Kidney (tissue), 14 donors: ENCODE measurements around the gene MED14. TPM values are rescaled to one million over a fixed set of nuclear protein-coding genes. Genes with fewer than 3 reads are reported as not detected.

Experiments used
- DNase-seq, 5 donors: peaks; one replicate each; pipeline ENCODE4 v3.0.0-alpha.2; 2013 to 2020
- FAIRE-seq: peaks from 2 replicates; lab custom pipeline; 2012; peaks lifted over from hg19 to GRCh38; lab: Jason Lieb, UNC
- H3K27ac ChIP-seq, 2 donors: one replicate each; pipeline ENCODE4 v1.7.0; 2013; ENCODE audit warnings: low read depth in 2 of 2, low read length in 2 of 2, inconsistent platforms in 1 of 2
- H3K27me3 ChIP-seq: one replicate; pipeline ENCODE4 v1.7.1; 2013; ENCODE audit warnings: low read length, inconsistent platforms; ENCODE audit not compliant: control insufficient read depth, insufficient read depth
- H3K36me3 ChIP-seq, 3 donors: one replicate each; pipeline versions ENCODE4 v1.7.0 to v1.7.1; 2013; ENCODE audit warnings: low read length in 3 of 3, control low read depth in 1 of 3, inconsistent platforms in 1 of 3; ENCODE audit not compliant: insufficient read depth in 3 of 3, control insufficient read depth in 2 of 3
- H3K4me1 ChIP-seq, 3 donors: one replicate each; pipeline versions ENCODE4 v1.7.0 to v1.7.1; 2013; ENCODE audit warnings: low read length in 3 of 3, inconsistent platforms in 1 of 3, low read depth in 1 of 3; ENCODE audit not compliant: control insufficient read depth in 2 of 3, insufficient read depth in 2 of 3
- H3K4me3 ChIP-seq, 3 donors: one replicate each; pipeline versions ENCODE4 v1.7.0 to v1.8.1; 2013; ENCODE audit warnings: low read length in 3 of 3, control low read depth in 1 of 3, inconsistent platforms in 1 of 3
- H3K9ac ChIP-seq, 3 donors: one replicate each; pipeline versions ENCODE4 v1.7.0 to v1.7.1; 2013; ENCODE audit warnings: low read length in 3 of 3, control low read depth in 1 of 3, inconsistent platforms in 1 of 3
- H3K9me3 ChIP-seq, 3 donors: one replicate each; pipeline versions ENCODE4 v1.7.0 to v1.7.1; 2013; ENCODE audit warnings: low read length in 3 of 3, control low read depth in 1 of 3, inconsistent platforms in 1 of 3; ENCODE audit not compliant: control insufficient read depth in 2 of 3, insufficient read depth in 1 of 3
- CTCF ChIP-seq: IDR thresholded peaks from 3 replicates; pipeline ENCODE4 v1.5.1; 2012; ENCODE audit warnings: mild to moderate bottlenecking, moderate library complexity, borderline replicate concordance; ENCODE audit not compliant: insufficient read depth; ENCODE audit errors: extremely low read depth
- intact Hi-C: fragments of 100-400 bp; cut with DNase I; formaldehyde crosslinking; loops from one replicate; pipeline ENCODE4 v1.11.1; 2022
- polyA plus RNA-seq: library from polyadenylated mRNA; stranded (reverse); fragments of 350-450 nt; fragmentation: Illumina TruSeq; extraction: RNeasy Lipid Tissue Mini Kit (QIAGEN cat#74804); gene quantifications from one replicate; pipeline ENCODE4 v1.2.3, GENCODE V29; 2014; ENCODE audit warnings: low read depth, low replicate concordance; ENCODE audit not compliant: insufficient read depth
- total RNA-seq: library from RNA; stranded (reverse); fragmentation: NEBNext Ultra II Directional; extraction: Animal tissue kit (Norgen Biotek cat#: 25700); gene quantifications from one replicate; pipeline ENCODE4 v1.2.1, GENCODE V29; 2021
- donor health status: control.
- donor health status: control.
- donor health status: control.
- donor health status: control.
- donor health status: control.
- donor health status: DM: yes; HTN: yes; CAD: no.
- donor health status: Normal renal cell carcinoma (clear cell type).

MED14 gene
- total and polyA plus RNA-seq, 2 donors from 2014 or later: 5.9 to 53.7 TPM

GRCh38 chrX:40705658-40706312 is 29.6 kb downstream of the MED14 start:
- DNase-seq: no peak
- H3K4me1 ChIP-seq: no peaks in the 10 kb centered on the region
- TF ChIP-seq CTCF: no peak
- H3K4me3 ChIP-seq: no peak overlapping the region
- H3K36me3 ChIP-seq: peaks cover 1 to 11% (median 2%) of the 10 kb centered on the region in 3 donors
- H3K27ac ChIP-seq: no peak overlapping the region
- FAIRE-seq: no peak
- no peak overlapping the region for H3K9ac ChIP-seq
- intact Hi-C loops: no loop called here
- H3K9me3 ChIP-seq: no peaks in the 10 kb centered on the region
- peaks cover 6% of the 10 kb centered on the region for H3K27me3 ChIP-seq

GRCh38 chrX:40700640-40701342 is 34.6 kb downstream of the MED14 start:
- DNase-seq: no peak
- no peaks in the 10 kb centered on the region for H3K9me3 ChIP-seq
- no peak overlapping the region for H3K27ac ChIP-seq
- no peak for TF ChIP-seq CTCF
- intact Hi-C loops: no loop called here
- no peak overlapping the region for H3K4me3 ChIP-seq
- H3K36me3 ChIP-seq: peaks cover 3 to 21% (median 7%) of the 10 kb centered on the region in 3 donors
- H3K9ac ChIP-seq: no peak overlapping the region
- no peaks in the 10 kb centered on the region for H3K4me1 ChIP-seq
- peaks cover 6% of the 10 kb centered on the region for H3K27me3 ChIP-seq
- FAIRE-seq: no peak

- FAIRE-seq (no peak), DNase-seq (no peak)
- H3K4me3 ChIP-seq: no peak overlapping the region
- intact Hi-C loops: no loop called here
- H3K27ac ChIP-seq: no peak overlapping the region
- no peaks in the 10 kb centered on the region for H3K9me3 ChIP-seq
- H3K9ac ChIP-seq: no peak overlapping the region
- H3K36me3 ChIP-seq: peaks cover 3 to 18% (median 8%) of the 10 kb centered on the region in 3 donors
- H3K4me1 ChIP-seq: no peaks in the 10 kb centered on the region
- TF ChIP-seq CTCF: no peak
- H3K27me3 ChIP-seq: peaks cover 4% of the 10 kb centered on the region
These were observed 36.5 kb downstream of the MED14 start for GRCh38 chrX:40698851-40699250.
